ENCODE results near the gene TASP1. TPM values are rescaled to one million over a fixed set of nuclear protein-coding genes. Genes with fewer than 3 reads are reported as not detected.

The TASP1 gene
- total RNA-seq, 4 donors from 2014 or later = 15.2 to 21.3 (median 17.8) TPM

GRCh38 chr20:13469262-13469661 is 169.5 kb downstream of the TASP1 start:
- Histone ChIP-seq H3K4me3 (no peak overlapping the region), H3K4me1 (no peaks in the 10 kb centered on the region), H3K36me3 (no peaks in the 10 kb centered on the region), H3K27me3 (no peaks in the 10 kb centered on the region), H3K9me3 (peaks cover 0 to 4% (median 0%) of the 10 kb centered on the region in 3 donors), H3K27ac (no peak overlapping the region)
- no peak for ATAC-seq
- TF ChIP-seq POLR2AphosphoS5 (IDR thresholded peaks at IDR 0.05) (no peak), POLR2A (IDR thresholded peaks at IDR 0.05) (no peak), EP300 (IDR thresholded peaks at IDR 0.05) (no peak), CTCF (IDR thresholded peaks at IDR 0.05) (no peak)

- no peak for ATAC-seq
- H3K27me3 ChIP-seq = no peaks in the 10 kb centered on the region
- no peak overlapping the region for H3K4me3 ChIP-seq
- H3K36me3 ChIP-seq = no peaks in the 10 kb centered on the region
- no peak overlapping the region for H3K27ac ChIP-seq
- TF ChIP-seq CTCF (IDR thresholded peaks at IDR 0.05) (no peak), POLR2AphosphoS5 (IDR thresholded peaks at IDR 0.05) (no peak)
- peaks cover 0 to 4% (median 0%) of the 10 kb centered on the region in 3 donors for H3K9me3 ChIP-seq
- H3K4me1 ChIP-seq = no peaks in the 10 kb centered on the region
Observed at GRCh38 chr20:13468166-13468565, 170.6 kb downstream of the TASP1 start.

- H3K4me1 ChIP-seq = no peaks in the 10 kb centered on the region
- no peak for ATAC-seq
- H3K9me3 ChIP-seq = peaks cover 0 to 4% (median 0%) of the 10 kb centered on the region in 3 donors
- H3K27ac ChIP-seq = no peak overlapping the region
- no peak overlapping the region for H3K4me3 ChIP-seq
- no peaks in the 10 kb centered on the region for H3K27me3 ChIP-seq
- H3K36me3 ChIP-seq = no peaks in the 10 kb centered on the region
- TF ChIP-seq CTCF (IDR thresholded peaks at IDR 0.05) = no peak
- no peak for TF ChIP-seq POLR2A (IDR thresholded peaks at IDR 0.05)
- TF ChIP-seq POLR2AphosphoS5 (IDR thresholded peaks at IDR 0.05) = no peak
- no peak for TF ChIP-seq EP300 (IDR thresholded peaks at IDR 0.05)
- 69 to 90% methylated on average over 2 to 3 of the region's 3 CpGs for WGBS, 2 donors (ENCODE audit: low coverage in 1 of 2)
Observed at GRCh38 chr20:13464702-13465101, 174.0 kb downstream of the TASP1 start.

- no peak overlapping the region for H3K27ac ChIP-seq
- no peaks in the 10 kb centered on the region for H3K36me3 ChIP-seq
- no peaks in the 10 kb centered on the region for H3K27me3 ChIP-seq
- no peak for ATAC-seq
- no peaks in the 10 kb centered on the region for H3K4me1 ChIP-seq
- no peaks in the 10 kb centered on the region for H3K9me3 ChIP-seq
- no peak overlapping the region for H3K4me3 ChIP-seq
- TF ChIP-seq CTCF (IDR thresholded peaks at IDR 0.05) (no peak), EP300 (IDR thresholded peaks at IDR 0.05) (no peak), POLR2A (IDR thresholded peaks at IDR 0.05) (no peak), POLR2AphosphoS5 (IDR thresholded peaks at IDR 0.05) (no peak)
- 60 to 83% methylated on average over 2 of the region's 2 CpGs for WGBS, 2 donors (ENCODE audit: low coverage in 1 of 2)
Observed at GRCh38 chr20:13461849-13462458, 176.8 kb downstream of the TASP1 start.

- WGBS, 2 donors (ENCODE audit: low coverage in 1 of 2) = 77 to 78% methylated on average over 3 of the region's 3 CpGs
- Histone ChIP-seq H3K4me3 (no peak overlapping the region), H3K9me3 (no peaks in the 10 kb centered on the region), H3K27me3 (no peaks in the 10 kb centered on the region), H3K36me3 (no peaks in the 10 kb centered on the region), H3K27ac (no peak overlapping the region), H3K4me1 (no peaks in the 10 kb centered on the region)
- no peak for ATAC-seq
- TF ChIP-seq EP300 (IDR thresholded peaks at IDR 0.05) (no peak), CTCF (IDR thresholded peaks at IDR 0.05) (peak; percentile 28 to 67 (median 46))
Observed at GRCh38 chr20:13458860-13459451, 179.8 kb downstream of the TASP1 start.
